GM18517 (cell line): ENCODE data around the gene RPL36A.

Experiments used
- ATAC-seq: cut with Tn5 transposase; IDR thresholded peaks from one replicate; pipeline ENCODE4 v1.9.1; 2021; ENCODE audit warnings: mild to moderate bottlenecking, moderate library complexity; ENCODE audit not compliant: unreplicated experiment

The RPL36A gene

GRCh38 chrX:101391831-101392230, 1.0 kb downstream of the RPL36A start:
- ATAC-seq: no peak

- ATAC-seq: no peak
These were observed 2.9 kb downstream of the RPL36A start for GRCh38 chrX:101393530-101394305.

GRCh38 chrX:101394372-101394771, 3.6 kb downstream of the RPL36A start:
- no peak for ATAC-seq

- ATAC-seq: no peak
These were observed 5.0 kb downstream of the RPL36A start for GRCh38 chrX:101395789-101396188.

- no peak for ATAC-seq
These were observed 7.0 kb downstream of the RPL36A start for GRCh38 chrX:101397779-101398178.

GRCh38 chrX:101398694-101399093, 7.9 kb downstream of the RPL36A start:
- no peak for ATAC-seq

- ATAC-seq: no peak
These were observed 9.0 kb downstream of the RPL36A start for GRCh38 chrX:101399825-101400224.

- ATAC-seq: no peak
These were observed 16.4 kb downstream of the RPL36A start for GRCh38 chrX:101407167-101407747.

GRCh38 chrX:101407748-101408531, 17.1 kb downstream of the RPL36A start, which contains the start of the genes GLA and HNRNPH2:
Gene GLA, minus strand, starts transcription at chrX:101407925. Its CDS starts 22 bp downstream, at chrX:101407903.
Gene HNRNPH2, plus strand, starts transcription at chrX:101408222. Its CDS starts 3,767 bp downstream, at chrX:101411989.
- ATAC-seq: peak; percentile 92

GRCh38 chrX:101408532-101408841, 17.7 kb downstream of the RPL36A start:
- ATAC-seq: no peak

GRCh38 chrX:101409043-101409442, 18.2 kb downstream of the RPL36A start:
- ATAC-seq: no peak

GRCh38 chrX:101410461-101410860, 19.6 kb downstream of the RPL36A start:
- no peak for ATAC-seq

- no peak for ATAC-seq
These were observed 21.2 kb downstream of the RPL36A start for GRCh38 chrX:101411984-101412383.

GRCh38 chrX:101415180-101416145, 24.7 kb downstream of the RPL36A start:
- peak; percentile 63 for ATAC-seq

- no peak for ATAC-seq
These were observed 25.9 kb downstream of the RPL36A start for GRCh38 chrX:101416691-101417090.

GRCh38 chrX:101417190-101417589, 26.4 kb downstream of the RPL36A start:
- no peak for ATAC-seq

GRCh38 chrX:101417981-101418841, 27.4 kb downstream of the RPL36A start:
- no peak for ATAC-seq

- no peak for ATAC-seq
These were observed 28.7 kb downstream of the RPL36A start for GRCh38 chrX:101419489-101419888.

- ATAC-seq: no peak
These were observed 37.1 kb downstream of the RPL36A start for GRCh38 chrX:101427954-101428353.

GRCh38 chrX:101429934-101430333, 39.1 kb downstream of the RPL36A start:
- ATAC-seq: peak; percentile 55
